Measurements from ENCODE around the gene SPINT1.

Gene SPINT1

DNA sequence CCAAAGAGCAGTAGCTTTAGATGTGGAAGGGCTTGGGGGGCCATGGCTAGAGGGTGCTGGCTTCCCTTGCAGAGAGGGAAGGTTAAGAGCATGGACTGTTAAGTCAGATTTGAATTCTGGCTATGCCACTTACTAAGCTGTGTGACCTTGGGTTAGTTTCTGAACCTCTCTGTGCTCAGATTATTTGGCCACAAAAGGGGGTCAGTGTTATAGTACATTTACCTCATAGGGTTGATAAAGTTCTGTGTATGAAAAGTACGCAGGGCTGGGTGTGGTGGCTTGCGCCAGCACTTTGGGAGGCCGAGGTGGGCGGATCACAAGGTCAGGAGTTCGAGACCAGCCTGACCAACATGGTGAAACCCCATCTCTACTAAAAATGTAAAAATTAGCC lies 57.2 kb downstream of the SPINT1 start:
- no peak for TF ChIP-seq GATA2 (IDR thresholded peaks at IDR 0.05; ENCODE audit: low read depth, low read length)
- TF ChIP-seq GATA3 (IDR thresholded peaks at IDR 0.05; ENCODE audit: low read depth, low read length), result no peak

DNA sequence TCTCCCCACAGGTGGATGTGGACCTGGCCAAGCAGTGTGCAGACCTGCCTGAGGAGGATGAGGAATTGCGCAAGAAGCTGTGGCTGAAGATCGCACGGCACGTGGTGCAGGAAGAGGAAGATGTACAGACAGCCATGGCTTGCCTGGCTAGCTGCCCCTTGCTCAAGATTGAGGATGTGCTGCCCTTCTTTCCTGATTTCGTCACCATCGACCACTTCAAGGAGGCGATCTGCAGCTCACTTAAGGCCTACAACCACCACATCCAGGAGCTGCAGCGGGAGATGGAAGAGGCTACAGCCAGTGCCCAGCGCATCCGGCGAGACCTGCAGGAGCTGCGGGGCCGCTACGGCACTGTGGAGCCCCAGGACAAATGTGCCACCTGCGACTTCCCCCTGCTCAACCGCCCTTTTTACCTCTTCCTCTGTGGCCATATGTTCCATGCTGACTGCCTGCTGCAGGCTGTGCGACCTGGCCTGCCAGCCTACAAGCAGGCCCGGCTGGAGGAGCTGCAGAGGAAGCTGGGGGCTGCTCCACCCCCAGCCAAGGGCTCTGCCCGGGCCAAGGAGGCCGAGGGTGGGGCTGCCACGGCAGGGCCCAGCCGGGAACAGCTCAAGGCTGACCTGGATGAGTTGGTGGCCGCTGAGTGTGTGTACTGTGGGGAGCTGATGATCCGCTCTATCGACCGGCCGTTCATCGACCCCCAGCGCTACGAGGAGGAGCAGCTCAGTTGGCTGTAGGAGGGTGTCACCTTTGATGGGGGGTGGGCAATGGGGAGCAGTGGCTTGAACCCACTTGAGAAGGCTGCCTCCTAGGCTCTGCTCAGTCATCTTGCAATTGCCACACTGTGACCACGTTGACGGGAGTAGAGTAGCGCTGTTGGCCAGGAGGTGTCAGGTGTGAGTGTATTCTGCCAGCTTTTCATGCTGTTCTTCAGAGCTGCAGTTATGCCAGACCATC lies 59.0 kb downstream of the SPINT1 start:
- TF ChIP-seq GATA2 (IDR thresholded peaks at IDR 0.05; ENCODE audit: low read depth, low read length), result no peak
- TF ChIP-seq GATA3 (IDR thresholded peaks at IDR 0.05; ENCODE audit: low read depth, low read length), result no peak

GRCh38 chr15:40904552-40905201 lies 60.8 kb downstream of the SPINT1 start:
- no peak for TF ChIP-seq GATA3 (IDR thresholded peaks at IDR 0.05; ENCODE audit: low read depth, low read length)
- no peak for TF ChIP-seq GATA2 (IDR thresholded peaks at IDR 0.05; ENCODE audit: low read depth, low read length)

- no peak for TF ChIP-seq GATA3 (IDR thresholded peaks at IDR 0.05; ENCODE audit: low read depth, low read length)
- no peak for TF ChIP-seq GATA2 (IDR thresholded peaks at IDR 0.05; ENCODE audit: low read depth, low read length)
Observed at GRCh38 chr15:40906091-40906990, 62.5 kb downstream of the SPINT1 start.

DNA sequence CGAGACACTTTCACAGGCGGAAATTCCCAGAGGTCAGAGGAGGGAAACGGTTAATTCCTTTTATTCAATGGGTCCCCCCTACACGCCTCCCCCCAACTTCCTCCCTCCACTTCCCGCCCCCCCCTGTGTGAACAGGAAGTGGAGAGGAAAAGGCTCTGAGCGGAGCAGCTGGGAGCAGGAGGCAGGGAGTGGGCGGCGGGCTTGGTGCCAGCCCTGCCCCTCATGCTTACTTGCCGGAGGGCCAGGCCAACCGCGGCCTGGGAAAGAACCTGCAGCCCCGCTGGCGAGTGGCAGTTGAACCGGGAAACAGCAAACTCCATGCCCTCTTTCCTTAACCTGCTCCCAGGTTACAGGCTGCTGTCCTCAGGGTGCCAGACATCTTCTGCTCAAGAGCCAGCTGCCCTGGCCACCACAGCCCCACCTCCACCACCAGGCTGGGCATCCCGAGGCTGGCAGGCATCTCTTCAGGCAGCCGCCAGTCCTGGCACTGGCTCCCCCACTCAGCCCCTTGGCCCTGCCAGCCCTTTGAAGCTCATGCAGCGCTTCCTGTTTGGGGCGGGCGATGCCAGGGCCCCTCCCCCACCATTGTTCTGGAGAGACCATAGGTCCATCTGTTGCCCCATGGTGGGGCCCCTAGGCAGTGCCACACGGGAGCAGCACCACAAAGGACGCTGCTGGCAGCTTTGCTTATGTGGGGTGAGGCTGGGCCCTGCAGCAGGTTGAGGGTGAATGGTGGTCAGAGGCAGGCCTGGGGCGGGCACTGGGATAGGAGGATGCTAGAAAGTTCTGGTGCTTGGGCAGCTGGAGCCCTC lies 63.3 kb downstream of the SPINT1 start:
- TF ChIP-seq GATA3 (IDR thresholded peaks at IDR 0.05; ENCODE audit: low read depth, low read length), result no peak
- no peak for TF ChIP-seq GATA2 (IDR thresholded peaks at IDR 0.05; ENCODE audit: low read depth, low read length)
